ENCODE results near the gene DLX1.
"Not testable (repeated sequence)": the region's sequence is repeated elsewhere in the genome, so short reads cannot be mapped to it uniquely, and the experiment has no call there.

DLX1 gene

GRCh38 chr2:172065111-172065510 is 20.2 kb upstream of the DLX1 start:
- no peak for DNase-seq (ENCODE audit: low read depth, low spot score)

GRCh38 chr2:172066394-172066886 is 18.9 kb upstream of the DLX1 start:
- DNase-seq (ENCODE audit: low read depth, low spot score), result no peak

DNA sequence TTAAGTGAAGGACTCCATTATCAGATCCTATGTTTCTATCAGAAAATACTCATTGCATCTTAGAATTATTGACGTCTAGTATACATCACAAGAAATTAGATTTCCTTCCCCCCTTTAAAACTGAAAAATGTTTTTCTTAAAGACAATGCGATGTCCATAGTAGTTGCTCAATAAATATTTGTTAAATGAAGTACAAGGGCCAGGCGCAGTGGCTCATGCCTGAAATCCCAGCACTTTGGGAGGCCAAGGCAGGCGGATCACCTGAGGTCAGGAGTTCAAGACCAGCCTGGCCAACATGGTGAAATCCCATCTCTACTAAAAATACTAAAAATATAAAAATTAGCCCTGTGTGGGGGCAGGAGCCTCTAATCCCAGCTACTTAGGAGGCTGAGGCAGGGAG is 17.4 kb upstream of the DLX1 start:
- DNase-seq (ENCODE audit: low read depth, low spot score), result not testable (repeated sequence)

DNA sequence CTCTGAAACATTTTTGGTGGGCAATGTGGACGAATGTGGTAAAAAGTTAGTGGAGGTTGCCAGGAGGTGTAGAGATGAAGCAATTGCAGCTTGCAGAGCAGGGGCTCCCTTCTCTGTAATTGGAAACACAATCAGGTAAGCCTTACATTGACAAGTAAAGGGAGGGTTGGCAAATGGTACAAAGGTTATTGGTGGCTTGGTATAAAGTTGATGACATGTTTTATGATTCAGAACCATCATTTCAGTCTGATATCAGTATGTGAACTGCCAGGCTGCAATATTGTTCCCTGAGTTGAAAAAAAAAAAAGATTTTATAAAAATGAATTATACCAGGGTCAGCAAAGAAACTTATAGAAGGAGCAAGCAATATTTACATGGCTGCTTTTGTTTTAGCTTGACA is 14.4 kb upstream of the DLX1 start:
- DNase-seq (ENCODE audit: low read depth, low spot score), result no peak

- DNase-seq (ENCODE audit: low read depth, low spot score), result no peak
Measured at GRCh38 chr2:172072303-172072702, 13.0 kb upstream of the DLX1 start.

DNA sequence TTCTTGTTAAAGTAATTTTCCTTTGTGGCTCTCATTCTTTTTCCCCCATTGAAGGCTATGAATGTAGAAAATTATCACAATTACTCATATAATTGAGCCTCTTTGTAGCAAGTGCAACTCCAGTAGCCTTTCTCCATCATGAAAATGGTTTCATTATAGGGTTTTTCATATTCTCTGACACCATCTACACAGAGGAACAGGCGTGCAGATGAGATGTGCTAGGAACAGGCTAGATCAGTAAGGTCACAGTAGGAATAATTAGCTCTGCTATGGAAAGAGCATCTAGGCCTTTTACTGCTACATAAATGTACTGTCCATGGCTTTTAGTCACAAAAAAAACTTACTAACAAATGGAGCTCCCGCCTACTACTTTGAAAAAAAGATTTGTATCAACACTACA is 12.6 kb upstream of the DLX1 start:
- DNase-seq (ENCODE audit: low read depth, low spot score), result no peak

- DNase-seq (ENCODE audit: low read depth, low spot score), result no peak
Measured at GRCh38 chr2:172073518-172073917, 11.8 kb upstream of the DLX1 start.

GRCh38 chr2:172074254-172074653 is 11.1 kb upstream of the DLX1 start:
- DNase-seq (ENCODE audit: low read depth, low spot score), result no peak

GRCh38 chr2:172079416-172079815 is 5.9 kb upstream of the DLX1 start:
- no peak for DNase-seq (ENCODE audit: low read depth, low spot score)

GRCh38 chr2:172079838-172080640 is 5.3 kb upstream of the DLX1 start:
- no peak for DNase-seq (ENCODE audit: low read depth, low spot score)

GRCh38 chr2:172080641-172081220 is 4.6 kb upstream of the DLX1 start:
- DNase-seq (ENCODE audit: low read depth, low spot score), result no peak

GRCh38 chr2:172081221-172082022 is 3.9 kb upstream of the DLX1 start:
- no peak for DNase-seq (ENCODE audit: low read depth, low spot score)

DNA sequence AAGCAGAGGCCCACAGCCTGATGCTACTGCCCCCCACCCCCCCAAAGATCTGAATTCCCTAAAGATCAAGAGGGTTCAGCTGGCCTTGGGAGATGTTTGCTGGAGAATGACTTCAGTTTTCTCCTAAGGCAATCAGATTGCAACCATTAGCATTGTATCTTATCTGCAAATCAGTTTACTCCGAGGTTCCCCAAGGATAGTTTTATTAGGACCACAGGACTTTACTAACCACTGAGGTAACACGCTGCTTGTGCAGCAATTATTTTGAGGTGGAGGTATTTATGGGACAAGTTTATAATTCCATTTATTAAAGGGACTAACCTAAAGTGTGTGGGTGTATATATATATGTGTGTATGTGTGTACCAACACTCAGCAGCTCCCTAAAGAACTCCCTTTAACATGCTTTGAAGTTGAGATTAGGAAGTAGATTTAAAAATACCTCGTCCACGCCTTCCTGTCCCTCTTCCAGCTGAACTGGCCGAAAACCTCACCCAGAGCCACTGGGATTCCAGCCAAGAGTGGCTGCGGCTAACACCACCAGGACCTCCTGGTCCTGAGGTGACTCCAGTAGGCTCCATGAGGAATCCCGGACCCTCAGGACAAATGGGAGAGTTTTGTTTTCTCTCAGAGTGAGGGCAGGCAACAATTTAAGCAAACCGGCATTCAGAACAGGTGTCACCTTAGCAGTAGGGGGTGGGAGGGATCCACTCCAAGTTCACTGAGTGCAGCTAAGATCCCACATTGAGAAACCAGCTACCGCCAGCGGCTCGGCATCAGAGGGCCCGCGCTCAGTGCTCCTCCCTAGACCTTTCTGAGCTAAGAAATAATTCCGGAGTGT is 3.0 kb upstream of the DLX1 start:
- DNase-seq (ENCODE audit: low read depth, low spot score), result no peak

GRCh38 chr2:172082944-172083627 is 2.2 kb upstream of the DLX1 start:
- no peak for DNase-seq (ENCODE audit: low read depth, low spot score)

GRCh38 chr2:172083628-172084394 is 1.5 kb upstream of the DLX1 start:
- DNase-seq (ENCODE audit: low read depth, low spot score), result no peak

- DNase-seq (ENCODE audit: low read depth, low spot score), result no peak
Measured at GRCh38 chr2:172084395-172084644, 987 bp upstream of the DLX1 start.

DNA sequence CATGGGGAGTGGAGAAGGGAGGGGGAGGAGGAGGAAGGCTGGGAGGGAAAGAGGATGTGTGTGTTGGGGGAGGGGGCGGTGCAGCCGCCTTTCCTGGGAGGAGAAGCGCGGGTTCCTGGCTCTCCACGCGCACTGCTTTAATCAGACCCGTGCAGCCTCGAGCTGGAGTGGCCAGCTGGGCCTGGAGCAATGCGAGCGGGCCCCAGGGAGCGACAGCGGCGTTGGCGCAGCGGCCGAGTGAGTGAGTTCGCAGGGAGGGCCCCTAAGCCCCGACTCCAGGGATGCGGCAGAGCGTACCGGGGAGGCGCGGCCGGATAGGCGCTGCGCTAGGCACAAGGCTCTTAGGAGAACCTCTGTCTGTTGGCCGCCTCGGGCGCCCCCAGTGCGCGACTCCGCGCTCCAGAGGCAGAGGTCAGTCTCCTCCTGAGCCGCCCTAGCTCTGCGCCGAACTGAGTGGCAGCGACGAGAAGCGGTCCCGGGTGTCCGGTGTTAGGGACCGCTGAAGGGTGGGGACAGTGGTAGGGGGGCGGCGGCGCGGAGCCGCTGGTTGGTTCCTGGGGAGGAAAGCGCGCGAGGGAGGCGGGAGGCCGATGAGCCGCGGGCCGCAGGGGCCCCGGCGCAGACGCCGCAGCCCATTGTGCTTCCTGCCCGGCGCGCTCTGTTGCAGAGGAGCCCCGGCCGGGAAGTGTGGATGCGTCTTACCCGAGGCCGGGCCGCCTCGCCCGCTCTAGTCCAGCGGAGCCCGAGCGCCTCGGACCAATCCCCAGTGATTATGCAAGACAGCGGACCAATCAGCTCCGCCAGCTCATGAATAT is 455 bp upstream of the DLX1 start:
- DNase-seq (ENCODE audit: low read depth, low spot score), result peak; percentile 76

DNA sequence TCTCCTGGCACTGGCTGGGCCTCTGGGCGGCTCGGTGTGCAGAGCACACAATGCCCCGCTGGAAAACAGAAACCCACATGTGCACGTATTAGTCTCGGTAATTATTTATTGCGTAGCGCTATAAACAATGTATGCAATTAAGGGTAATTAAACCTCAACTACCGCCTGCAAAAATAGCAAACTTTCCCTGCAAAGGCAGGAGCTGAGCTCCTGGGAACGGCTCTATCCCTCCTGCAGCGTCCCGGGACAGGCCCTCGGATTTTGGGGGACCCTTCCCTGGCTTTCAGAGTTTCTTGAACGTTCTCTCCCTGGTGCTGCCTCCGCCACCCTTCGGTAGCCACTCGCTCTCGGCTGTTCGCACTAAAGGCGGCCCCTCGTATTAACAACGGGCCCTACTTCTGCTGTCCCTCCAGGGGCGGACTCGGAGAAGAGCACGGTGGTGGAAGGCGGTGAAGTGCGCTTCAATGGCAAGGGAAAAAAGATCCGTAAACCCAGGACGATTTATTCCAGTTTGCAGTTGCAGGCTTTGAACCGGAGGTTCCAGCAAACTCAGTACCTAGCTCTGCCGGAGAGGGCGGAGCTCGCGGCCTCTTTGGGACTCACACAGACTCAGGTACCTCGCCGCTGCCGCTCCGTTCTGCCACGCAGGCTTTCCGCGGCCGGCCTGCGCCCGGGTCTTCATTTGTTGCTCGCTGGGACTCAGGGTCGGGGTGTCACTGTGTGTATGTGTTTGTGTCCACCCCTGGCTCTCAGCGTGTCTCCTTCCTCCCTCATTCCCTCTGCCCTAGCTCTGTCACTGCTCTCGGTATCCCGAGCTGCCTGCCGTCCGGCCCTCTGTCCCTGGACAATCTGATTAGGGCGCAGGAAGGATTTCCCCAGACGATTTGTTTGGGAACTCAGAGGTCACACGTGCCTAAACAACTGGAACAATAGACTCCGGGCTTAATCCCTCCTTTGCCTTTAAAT is 1.2 kb downstream of the DLX1 start:
- DNase-seq (ENCODE audit: low read depth, low spot score), result no peak
